Thyroid gland (tissue), 4 donors: ENCODE data around the gene MEI1.

Source experiments
- CTCF ChIP-seq, 6 experiments: fragments of 200-600 bp in 3 of 6; fragments of 450-650 bp in 3 of 6; sonication (generic) in 3 of 6; IDR thresholded peaks; one replicate each; pipeline ENCODE4 v1.5.1; 2016 to 2019; ENCODE audit warnings: antibody characterized with exemption in 6 of 6, mild to moderate bottlenecking in 2 of 6, inconsistent platforms in 1 of 6, moderate library complexity in 1 of 6
- POLR2A ChIP-seq, 2 donors: fragments of 450-650 bp; IDR thresholded peaks; one replicate each; pipeline ENCODE4 v1.6.1; 2017; ENCODE audit warnings: antibody characterized with exemption in 2 of 2, mild to moderate bottlenecking in 2 of 2, moderate library complexity in 1 of 2

DNA sequence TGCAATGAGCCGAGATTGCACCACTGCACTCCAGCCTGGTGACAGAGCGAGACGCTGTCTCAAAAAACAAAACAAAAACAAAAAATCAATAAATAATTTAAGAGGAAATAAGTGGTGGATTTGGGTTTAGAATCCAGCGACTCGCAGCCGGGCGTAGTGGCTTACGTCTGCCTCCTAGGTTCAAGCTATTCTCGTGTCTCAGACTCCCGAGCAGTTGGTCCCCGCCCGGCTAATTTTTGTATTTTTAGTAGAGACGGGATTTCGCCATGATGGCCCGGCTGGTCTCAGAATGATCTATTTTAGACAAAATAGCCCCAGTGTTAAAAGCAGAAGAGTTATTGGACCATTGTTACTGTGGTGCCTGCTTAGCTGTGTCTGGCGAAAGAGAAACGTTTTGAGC is 40.4 kb upstream of the MEI1 start:
- TF ChIP-seq CTCF (IDR thresholded peaks at IDR 0.05): no peak
- no peak for TF ChIP-seq POLR2A (IDR thresholded peaks at IDR 0.05)
